Fibroblast of lung (primary cell): ENCODE data around the gene BTBD9. TPM values are rescaled to one million over a fixed set of nuclear protein-coding genes. Genes with fewer than 3 reads are reported as not detected.

Source experiments
- DNase-seq, 2 donors: peaks; one replicate each; pipeline versions ENCODE4 v3.0.0 to v3.0.0-alpha.2; 2010; ENCODE audit warnings: low read depth in 2 of 2
- H2AFZ ChIP-seq: 2 replicates; pipeline ENCODE4 v1.5.1; 2012; ENCODE audit warnings: low read length, control low read depth, inconsistent platforms
- H3K27ac ChIP-seq: 2 replicates; pipeline ENCODE4 v1.5.1; 2011; ENCODE audit warnings: low read length, control low read depth; ENCODE audit not compliant: insufficient read depth
- H3K27me3 ChIP-seq: 2 replicates; pipeline ENCODE4 v1.5.1; 2011; ENCODE audit warnings: mild to moderate bottlenecking, low read length; ENCODE audit not compliant: control insufficient read depth, insufficient read depth
- H3K36me3 ChIP-seq: 2 replicates; pipeline ENCODE4 v1.5.1; 2011; ENCODE audit warnings: low read length; ENCODE audit not compliant: control insufficient read depth, insufficient read depth
- H3K4me1 ChIP-seq: 2 replicates; pipeline ENCODE4 v1.5.1; 2011; ENCODE audit warnings: low read length; ENCODE audit not compliant: control insufficient read depth, insufficient read depth; ENCODE audit errors: extremely low read depth
- H3K4me2 ChIP-seq: 2 replicates; pipeline ENCODE4 v1.5.1; 2011; ENCODE audit warnings: low read length, control low read depth; ENCODE audit not compliant: insufficient read depth; ENCODE audit errors: extremely low read depth
- H3K4me3 ChIP-seq, 4 experiments: fragments of 200-600 bp in 1 of 4; sonication (generic) in 1 of 4; replicated peaks in 1 of 4; 2 replicates each; pipeline ENCODE4 v1.5.1; 2011 to 2016; ENCODE audit warnings: low read length in 4 of 4, low read depth in 3 of 4, mild to moderate bottlenecking in 3 of 4, control low read depth in 2 of 4, inconsistent platforms in 1 of 4, mixed read lengths in 1 of 4; ENCODE audit not compliant: insufficient read depth in 1 of 4; ENCODE audit errors: control extremely low read depth in 1 of 4
- H3K79me2 ChIP-seq: 2 replicates; pipeline ENCODE4 v1.5.1; 2012; ENCODE audit warnings: mild to moderate bottlenecking, low read length, inconsistent platforms; ENCODE audit not compliant: control insufficient read depth, insufficient read depth
- H3K9ac ChIP-seq: 2 replicates; pipeline ENCODE4 v1.5.1; 2011; ENCODE audit warnings: mild to moderate bottlenecking, low read length, control low read depth; ENCODE audit not compliant: insufficient read depth
- H3K9me3 ChIP-seq: 2 replicates; pipeline ENCODE4 v1.5.1; 2012; ENCODE audit warnings: low read depth, low read length; ENCODE audit not compliant: control insufficient read depth, insufficient read depth
- H4K20me1 ChIP-seq: 2 replicates; pipeline ENCODE4 v1.5.1; 2011; ENCODE audit warnings: low read length; ENCODE audit not compliant: control insufficient read depth, insufficient read depth; ENCODE audit errors: extremely low read depth
- CTCF ChIP-seq, 2 donors: IDR thresholded peaks in 1 of 2; conservative IDR thresholded peaks in 1 of 2; 1 replicate in 1 of 2; 2 replicates in 1 of 2; pipeline ENCODE4 v1.5.1; 2011 to 2012; ENCODE audit warnings: low read length in 2 of 2, control low read depth in 1 of 2, inconsistent platforms in 1 of 2, low read depth in 1 of 2, mild to moderate bottlenecking in 1 of 2
- EZH2 ChIP-seq: IDR thresholded peaks from 2 replicates; pipeline ENCODE4 v1.5.1; 2012; ENCODE audit warnings: low read length, control low read depth, mild to moderate bottlenecking; ENCODE audit errors: missing control alignments
- polyA plus RNA-seq, 2 donors: library from polyadenylated mRNA; depleted of rRNA in 1 of 2; stranded (reverse) in 1 of 2; unstranded in 1 of 2; fragments of >200 nt; gene quantifications; 2 replicates each; pipeline ENCODE4 v1.2.1, GENCODE V29; 2011 to 2012; ENCODE audit warnings: missing spikeins in 1 of 2
- total RNA-seq: library from RNA; depleted of rRNA; stranded (reverse); fragments of >200 nt; gene quantifications from 2 replicates; pipeline ENCODE4 v1.2.1, GENCODE V29; 2014

Gene BTBD9
- total and polyA plus RNA-seq, 2 donors (not counting 1 experiment from before 2014, with no cell fraction given) = 7.7 to 13.4 TPM

GRCh38 chr6:38587766-38588362 lies 51.9 kb downstream of the BTBD9 start:
- DNase-seq = no peak
- Histone ChIP-seq H3K36me3 (no peaks in the 10 kb centered on the region), H3K27me3 (no peaks in the 10 kb centered on the region), H3K4me3 (no peak overlapping the region), H2AFZ (no peak overlapping the region), H3K27ac (no peak overlapping the region), H3K9me3 (no peaks in the 10 kb centered on the region), H3K79me2 (no peaks in the 10 kb centered on the region), H4K20me1 (no peaks in the 10 kb centered on the region), H3K4me2 (no peak overlapping the region), H3K9ac (no peak overlapping the region), H3K4me1 (no peaks in the 10 kb centered on the region)
- no peak for TF ChIP-seq EZH2
- no peak for TF ChIP-seq CTCF (conservative IDR thresholded peaks at IDR 0.05 in 1 of 2, IDR thresholded peaks at IDR 0.05 in 1 of 2; ENCODE audit: low read depth in 1 of 2, low read length in 2 of 2)

GRCh38 chr6:38586992-38587391 lies 52.7 kb downstream of the BTBD9 start:
- Histone ChIP-seq H3K27ac (no peak overlapping the region), H3K9me3 (no peaks in the 10 kb centered on the region), H3K4me1 (no peaks in the 10 kb centered on the region), H3K9ac (no peak overlapping the region), H3K4me3 (no peak overlapping the region), H4K20me1 (no peaks in the 10 kb centered on the region), H3K36me3 (no peaks in the 10 kb centered on the region), H3K4me2 (no peak overlapping the region), H3K27me3 (no peaks in the 10 kb centered on the region), H3K79me2 (no peaks in the 10 kb centered on the region), H2AFZ (no peak overlapping the region)
- TF ChIP-seq CTCF (conservative IDR thresholded peaks at IDR 0.05 in 1 of 2, IDR thresholded peaks at IDR 0.05 in 1 of 2; ENCODE audit: low read depth in 1 of 2, low read length in 2 of 2) (no peak), EZH2 (no peak)
- DNase-seq = no peak

GRCh38 chr6:38584731-38585130 lies 55.0 kb downstream of the BTBD9 start:
- Histone ChIP-seq H3K27me3 (no peaks in the 10 kb centered on the region), H3K9ac (no peak overlapping the region), H3K4me2 (no peak overlapping the region), H3K79me2 (no peaks in the 10 kb centered on the region), H3K27ac (no peak overlapping the region), H3K4me3 (no peak overlapping the region), H3K36me3 (no peaks in the 10 kb centered on the region), H4K20me1 (no peaks in the 10 kb centered on the region), H3K4me1 (no peaks in the 10 kb centered on the region), H2AFZ (no peak overlapping the region), H3K9me3 (no peaks in the 10 kb centered on the region)
- DNase-seq = peak in 1 of 2 donors; percentile 53
- TF ChIP-seq CTCF (conservative IDR thresholded peaks at IDR 0.05 in 1 of 2, IDR thresholded peaks at IDR 0.05 in 1 of 2; ENCODE audit: low read depth in 1 of 2, low read length in 2 of 2) (no peak), EZH2 (no peak)
